HepG2 (cell line): ENCODE data around the gene SOX11. TPM values are rescaled to one million over a fixed set of nuclear protein-coding genes. Genes with fewer than 3 reads are reported as not detected.

Experiments used
- ATAC-seq: fragments of 200-7000 bp; cut with Tn5 transposase; 3 replicates; pipeline ENCODE4 v1.9.1; 2020; ENCODE audit warnings: mild to moderate bottlenecking, moderate library complexity
- BruUV-seq: library from RNA; stranded (reverse); fragments of 400-500 nt; replicated peaks from 2 replicates; lab custom pipeline; 2021; lab: Mats Ljungman, UMichigan
- CTCF ChIA-PET: fragments of 300-600 bp; formaldehyde crosslinking; extraction: SDS; loops from one replicate; lab custom pipeline; 2021; ENCODE audit warnings: low total read pairs, inconsistent platforms, low intra/inter-chr PET ratio; lab: Yijun Ruan, JAX
- POLR2A ChIA-PET: fragments of 350-600 bp; sonication (Branson Sonifier 250); formaldehyde crosslinking; loops from one replicate; lab custom pipeline; 2020; ENCODE audit warnings: antibody characterized with exemption, inconsistent platforms; lab: Yijun Ruan, JAX
- DNase-seq: peaks from one replicate; pipeline ENCODE4 v3.0.0-alpha.2; 2015; ENCODE audit warnings: low spot score
- FAIRE-seq: peaks from 3 replicates; lab custom pipeline; 2011; peaks lifted over from hg19 to GRCh38; lab: Jason Lieb, UNC
- H2AFZ ChIP-seq: one replicate; pipeline ENCODE4 v1.6.1; 2011; ENCODE audit warnings: low read length, inconsistent platforms
- H3K27ac ChIP-seq: fragments of 300-600 bp; 3 replicates; pipeline ENCODE4 v1.8.0; 2011; ENCODE audit warnings: mixed run types, mild to moderate bottlenecking, mixed read lengths, low read length, inconsistent platforms; ENCODE audit not compliant: insufficient read depth; ENCODE audit errors: extremely low read length
- H3K27me3 ChIP-seq, 2 experiments: fragments of 200-600 bp in 1 of 2; 2 replicates in 1 of 2; 3 replicates in 1 of 2; pipeline versions ENCODE4 v1.6.0 to v1.8.0; 2011; ENCODE audit warnings: low read length in 2 of 2, mild to moderate bottlenecking in 2 of 2, moderate library complexity in 2 of 2, inconsistent platforms in 1 of 2; ENCODE audit not compliant: insufficient read depth in 2 of 2, control insufficient read depth in 1 of 2
- H3K36me3 ChIP-seq, 2 experiments: fragments of 200-600 bp in 1 of 2; replicated peaks in 1 of 2; 2 replicates in 1 of 2; 3 replicates in 1 of 2; pipeline versions ENCODE4 v1.5.1 to v1.8.0; 2011; ENCODE audit warnings: low read length in 2 of 2, inconsistent platforms in 1 of 2; ENCODE audit not compliant: insufficient read depth in 2 of 2, control insufficient read depth in 1 of 2
- H3K4me1 ChIP-seq: 2 replicates; pipeline ENCODE4 v1.5.1; 2012; ENCODE audit warnings: low read length, inconsistent platforms; ENCODE audit not compliant: insufficient read depth
- H3K4me2 ChIP-seq: 2 replicates; pipeline ENCODE4 v1.6.0; 2011; ENCODE audit warnings: low read depth, low read length, inconsistent platforms
- H3K4me3 ChIP-seq, 3 experiments: fragments of 200-600 bp in 1 of 3; sonication (generic), shearing (Covaris generic) in 1 of 3; replicated peaks in 1 of 3; 2 replicates each; pipeline ENCODE4 v1.5.1; 2011 to 2016; ENCODE audit warnings: low read length in 3 of 3, inconsistent platforms in 2 of 3, low read depth in 2 of 3, mild to moderate bottlenecking in 2 of 3, control low read depth in 1 of 3, mixed read lengths in 1 of 3; ENCODE audit not compliant: insufficient read depth in 1 of 3
- H3K79me2 ChIP-seq: one replicate; pipeline ENCODE4 v1.6.1; 2011; ENCODE audit warnings: low read length, inconsistent platforms; ENCODE audit not compliant: insufficient read depth
- H3K9ac ChIP-seq: 2 replicates; pipeline ENCODE4 v1.6.0; 2011; ENCODE audit warnings: mild to moderate bottlenecking, low read depth, low read length, inconsistent platforms; ENCODE audit not compliant: insufficient read depth
- H3K9me3 ChIP-seq: 2 replicates; pipeline ENCODE4 v1.5.1; 2012; ENCODE audit warnings: mild to moderate bottlenecking, low read length
- H4K20me1 ChIP-seq: 2 replicates; pipeline ENCODE4 v1.6.0; 2011; ENCODE audit warnings: inconsistent platforms, mild to moderate bottlenecking, low read length, moderate library complexity; ENCODE audit not compliant: insufficient read depth
- CBX5 ChIP-seq: sonication (generic); formaldehyde crosslinking; IDR thresholded peaks from 2 replicates; pipeline ENCODE4 v1.4.0; 2020; ENCODE audit warnings: missing genetic modification reagents, borderline replicate concordance
- MAFK ChIP-seq, 2 experiments: IDR thresholded peaks in 1 of 2; conservative IDR thresholded peaks in 1 of 2; 2 replicates each; pipeline ENCODE4 v1.6.1; 2011; ENCODE audit warnings: improper control_type of control experiment in 2 of 2, low read length in 2 of 2
- RFX3 ChIP-seq: IDR thresholded peaks from 2 replicates; pipeline ENCODE4 v1.6.1; 2016; ENCODE audit warnings: missing biosample characterization, missing genetic modification reagents
- SALL1 ChIP-seq: sonication (generic); formaldehyde crosslinking; IDR thresholded peaks from 2 replicates; pipeline ENCODE4 v1.8.0; 2022; ENCODE audit warnings: mild to moderate bottlenecking, missing genetic modification reagents
- ZBTB4 ChIP-seq: sonication (generic); formaldehyde crosslinking; IDR thresholded peaks from 2 replicates; pipeline ENCODE4 v1.4.0; 2020; ENCODE audit warnings: missing genetic modification reagents, mild to moderate bottlenecking, borderline replicate concordance
- ZNF510 ChIP-seq: sonication (generic); formaldehyde crosslinking; IDR thresholded peaks from 2 replicates; pipeline ENCODE4 v1.4.0; 2020; ENCODE audit warnings: low read depth, mild to moderate bottlenecking, missing genetic modification reagents
- ZSCAN21 ChIP-seq: sonication (generic); formaldehyde crosslinking; IDR thresholded peaks from 2 replicates; pipeline ENCODE4 v1.8.0; 2022; ENCODE audit warnings: mild to moderate bottlenecking, missing genetic modification reagents, moderate library complexity, borderline replicate concordance
- WGBS: methylation state at CpG from one replicate; pipeline ENCODE4 v1.1.6; 2017; ENCODE audit warnings: low lambda C conversion rate; 5-methylcytosine and 5-hydroxymethylcytosine counted together
- in situ Hi-C: cut with HindIII; loops from 2 replicates; pipeline ENCODE4 v1.10.0; 2017; ENCODE audit warnings: low pct_unique_long_range_greater_than_20kb; ENCODE audit not compliant: extremely low pct_ligation_motif_present
- intact Hi-C: fragments of 100-400 bp; cut with micrococcal nuclease; formaldehyde crosslinking; loops from one replicate; pipeline ENCODE4 v1.10.0; 2022; ENCODE audit not compliant: unreplicated experiment
- polyA plus RNA-seq, 8 experiments: library from polyadenylated mRNA; depleted of rRNA in 3 of 8; stranded (reverse) in 7 of 8; unstranded in 1 of 8; fragments of >200 nt; fragmentation: Illumina TruSeq in 4 of 8; extraction: Trizol in 4 of 8; gene quantifications; 2 replicates each; pipeline versions ENCODE4 v1.2.1 to v1.2.3, GENCODE V29; 2011 to 2016; ENCODE audit warnings: low read depth in 4 of 8, missing spikeins in 1 of 8, mixed read lengths in 1 of 8; ENCODE audit not compliant: insufficient read depth in 1 of 8
- total RNA-seq, 5 experiments: library from RNA; depleted of rRNA; stranded (reverse); fragments of >200 nt; fragmentation: Illumina TruSeq; extraction: Trizol; gene quantifications; 2 replicates each; pipeline ENCODE4 v1.2.3, GENCODE V29; 2016; ENCODE audit warnings: low read depth in 1 of 5
- TF ChIP-seq, protein P1 (sequence below): sonication (generic); formaldehyde crosslinking; IDR thresholded peaks from 2 replicates; pipeline ENCODE4 v1.8.1; 2023; ENCODE audit warnings: mild to moderate bottlenecking, inconsistent platforms, moderate library complexity, missing genetic modification reagents, borderline replicate concordance
- TF ChIP-seq, protein P2 (sequence below): sonication (generic); formaldehyde crosslinking; IDR thresholded peaks from 2 replicates; pipeline ENCODE4 v1.8.1; 2023; ENCODE audit warnings: missing genetic modification reagents, inconsistent platforms, borderline replicate concordance
- TF ChIP-seq, protein P3 (sequence below): sonication (generic); formaldehyde crosslinking; IDR thresholded peaks from 2 replicates; pipeline ENCODE4 v1.4.0; 2020; ENCODE audit warnings: missing genetic modification reagents

The SOX11 gene
- total and polyA plus RNA-seq, 2 of the 13 experiments (the other 11 are each of a cell fraction or from before 2014, with no cell fraction given), result not detected

DNA sequence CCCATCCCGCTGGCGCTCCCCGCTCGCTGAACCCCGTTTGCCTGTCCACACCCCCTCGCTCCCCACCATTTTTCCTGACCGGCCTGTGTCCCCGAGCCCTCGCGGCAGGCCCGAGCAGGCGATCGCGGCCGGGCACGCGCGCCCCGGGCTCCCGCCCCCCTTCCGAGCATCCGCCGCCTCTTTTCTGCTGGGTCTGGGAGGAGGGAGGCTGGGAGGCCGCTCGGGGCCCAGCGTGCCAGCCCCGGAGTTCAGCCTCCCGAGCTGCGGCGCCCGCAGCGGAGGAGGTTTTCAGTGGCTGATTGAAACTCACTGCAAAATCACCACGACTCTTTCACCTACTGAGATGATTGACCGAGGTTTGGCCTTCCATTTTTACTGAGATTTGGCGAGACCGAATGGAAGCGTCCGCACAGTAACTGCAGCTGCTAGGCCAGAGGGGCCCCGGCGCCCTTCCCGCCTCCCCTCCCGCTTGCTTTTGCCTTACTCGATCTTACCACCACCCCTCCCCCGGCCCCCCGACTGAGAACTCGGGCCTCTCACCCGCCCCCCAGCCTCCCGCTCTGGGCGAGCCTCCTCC is 4.8 kb downstream of the SOX11 start (continued):
- TF ChIP-seq, protein P1, sequence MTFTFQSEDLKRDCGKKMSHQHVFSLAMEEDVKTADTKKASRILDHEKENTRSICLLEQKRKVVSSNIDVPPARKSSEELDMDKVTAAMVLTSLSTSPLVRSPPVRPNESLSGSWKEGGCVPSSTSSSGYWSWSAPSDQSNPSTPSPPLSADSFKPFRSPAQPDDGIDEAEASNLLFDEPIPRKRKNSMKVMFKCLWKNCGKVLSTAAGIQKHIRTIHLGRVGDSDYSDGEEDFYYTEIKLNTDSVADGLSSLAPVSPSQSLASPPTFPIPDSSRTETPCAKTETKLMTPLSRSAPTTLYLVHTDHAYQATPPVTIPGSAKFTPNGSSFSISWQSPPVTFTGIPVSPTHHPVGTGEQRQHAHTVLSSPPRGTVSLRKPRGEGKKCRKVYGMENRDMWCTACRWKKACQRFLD, result no peak
- TF ChIP-seq ZSCAN21 (no peak), MAFK (conservative IDR thresholded peaks at IDR 0.05 in 1 of 2, IDR thresholded peaks at IDR 0.05 in 1 of 2; ENCODE audit: low read length in 2 of 2) (no peak), SALL1 (CRISPR knock-in tag) (no peak)
- TF ChIP-seq, protein P2, sequence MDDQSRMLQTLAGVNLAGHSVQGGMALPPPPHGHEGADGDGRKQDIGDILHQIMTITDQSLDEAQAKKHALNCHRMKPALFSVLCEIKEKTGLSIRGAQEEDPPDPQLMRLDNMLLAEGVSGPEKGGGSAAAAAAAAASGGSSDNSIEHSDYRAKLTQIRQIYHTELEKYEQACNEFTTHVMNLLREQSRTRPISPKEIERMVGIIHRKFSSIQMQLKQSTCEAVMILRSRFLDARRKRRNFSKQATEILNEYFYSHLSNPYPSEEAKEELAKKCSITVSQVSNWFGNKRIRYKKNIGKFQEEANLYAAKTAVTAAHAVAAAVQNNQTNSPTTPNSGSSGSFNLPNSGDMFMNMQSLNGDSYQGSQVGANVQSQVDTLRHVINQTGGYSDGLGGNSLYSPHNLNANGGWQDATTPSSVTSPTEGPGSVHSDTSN (CRISPR knock-in tag), result no peak

GRCh38 chr2:5697562-5697961 is 5.4 kb downstream of the SOX11 start:
- no peak for TF ChIP-seq ZBTB4 (CRISPR knock-in tag)
- no peak for TF ChIP-seq CBX5
- no peak for TF ChIP-seq ZNF510 (CRISPR knock-in tag)
- TF ChIP-seq, protein P3, sequence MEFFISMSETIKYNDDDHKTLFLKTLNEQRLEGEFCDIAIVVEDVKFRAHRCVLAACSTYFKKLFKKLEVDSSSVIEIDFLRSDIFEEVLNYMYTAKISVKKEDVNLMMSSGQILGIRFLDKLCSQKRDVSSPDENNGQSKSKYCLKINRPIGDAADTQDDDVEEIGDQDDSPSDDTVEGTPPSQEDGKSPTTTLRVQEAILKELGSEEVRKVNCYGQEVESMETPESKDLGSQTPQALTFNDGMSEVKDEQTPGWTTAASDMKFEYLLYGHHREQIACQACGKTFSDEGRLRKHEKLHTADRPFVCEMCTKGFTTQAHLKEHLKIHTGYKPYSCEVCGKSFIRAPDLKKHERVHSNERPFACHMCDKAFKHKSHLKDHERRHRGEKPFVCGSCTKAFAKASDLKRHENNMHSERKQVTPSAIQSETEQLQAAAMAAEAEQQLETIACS (CRISPR knock-in tag), result no peak
- TF ChIP-seq RFX3 (CRISPR knock-in tag), result no peak
- no peaks in the 10 kb centered on the region for H3K4me1 ChIP-seq
- no peak overlapping the region for H3K27ac ChIP-seq
- DNase-seq (no peak), ATAC-seq (no peak), FAIRE-seq (no peak)
- no peak overlapping the region for H3K4me2 ChIP-seq
- POLR2A ChIA-PET, result no interaction called here
- intact Hi-C loops (no loop called here), in situ Hi-C loops (no loop called here)
- H3K36me3 ChIP-seq, result no peaks in the 10 kb centered on the region
- 47% methylated on average over 8 of the region's 8 CpGs for WGBS
- H2AFZ ChIP-seq, result no peak overlapping the region
- no peaks in the 10 kb centered on the region for H3K79me2 ChIP-seq
- BruUV-seq, result no TSS peak
- no peaks in the 10 kb centered on the region for H3K9me3 ChIP-seq
- peaks cover 0 to 14% of the 10 kb centered on the region in 2 experiments; a peak in 2 of 5 replicates for H3K27me3 ChIP-seq
- CTCF ChIA-PET, result no interaction called here
- H3K9ac ChIP-seq, result no peak overlapping the region
- H4K20me1 ChIP-seq, result no peaks in the 10 kb centered on the region
- no peak overlapping the region for H3K4me3 ChIP-seq
